LHCN-M2 (cell line): Measurements from ENCODE around the gene OSBP2. TPM values are rescaled to one million over a fixed set of nuclear protein-coding genes. Genes with fewer than 3 reads are reported as not detected.
"Not testable (repeated sequence)": the region's sequence is repeated elsewhere in the genome, so short reads cannot be mapped to it uniquely, and the experiment has no call there.

ENCODE experiments used
- DNase-seq: peaks from one replicate; pipeline ENCODE4 v3.0.0-alpha.2; 2012; ENCODE audit warnings: low read depth
- total RNA-seq: library from RNA; depleted of rRNA; stranded (reverse); fragments of >200 nt; gene quantifications from 2 replicates; pipeline ENCODE4 v1.2.3, GENCODE V29; 2014

OSBP2 gene
- total RNA-seq, 1 experiment from 2014 or later: 18.7 TPM

GRCh38 chr22:30718938-30719337 is 24.3 kb downstream of the OSBP2 start:
- no peak for DNase-seq

DNA sequence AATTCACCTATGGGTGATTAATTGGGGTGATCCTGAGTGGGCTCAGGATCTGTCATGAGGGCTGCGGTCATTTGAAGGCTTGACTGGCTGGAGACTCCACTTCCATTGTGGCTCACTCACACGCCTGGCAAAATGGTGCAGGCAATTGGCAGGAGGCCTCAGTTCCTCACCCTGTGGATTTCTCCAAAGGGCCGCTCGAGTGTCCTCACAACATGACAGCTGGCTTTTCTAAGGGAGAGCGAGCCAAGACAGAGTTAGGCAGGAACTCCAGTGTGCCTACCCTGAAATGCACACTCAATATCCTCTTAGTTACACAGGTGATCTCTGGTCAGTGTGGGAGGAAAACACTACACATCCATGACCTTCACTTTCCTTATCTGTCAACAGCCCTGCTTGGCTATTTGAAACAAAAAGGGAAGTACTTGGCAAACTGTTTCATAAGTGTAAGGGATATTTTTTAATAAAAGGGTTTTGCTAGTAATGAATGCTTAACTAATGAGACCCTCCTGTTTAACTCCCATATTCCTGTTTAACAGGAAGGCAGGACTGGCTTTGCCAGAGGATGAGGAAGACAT is 25.7 kb downstream of the OSBP2 start:
- DNase-seq: no peak

DNA sequence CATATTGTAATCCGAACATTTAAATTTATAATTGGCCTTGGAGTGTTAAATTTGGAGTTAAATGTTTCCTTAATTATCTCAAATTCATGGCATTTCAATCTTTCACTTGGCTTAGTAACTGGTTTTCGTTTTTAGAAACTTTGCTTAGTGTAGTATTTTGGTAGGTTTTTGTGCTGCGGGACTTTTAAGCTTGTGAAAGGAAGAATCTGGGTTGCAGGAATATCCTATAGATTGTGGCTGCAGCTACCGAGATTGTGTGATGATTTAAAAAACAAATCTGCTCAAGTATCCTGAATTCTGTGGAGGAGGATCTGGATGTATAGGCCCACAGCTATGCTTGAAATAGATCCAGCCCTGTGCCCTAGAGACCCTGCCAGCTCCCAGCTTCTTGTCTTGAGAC is 27.1 kb downstream of the OSBP2 start:
- no peak for DNase-seq

GRCh38 chr22:30728826-30729225 is 34.2 kb downstream of the OSBP2 start:
- DNase-seq: no peak

DNA sequence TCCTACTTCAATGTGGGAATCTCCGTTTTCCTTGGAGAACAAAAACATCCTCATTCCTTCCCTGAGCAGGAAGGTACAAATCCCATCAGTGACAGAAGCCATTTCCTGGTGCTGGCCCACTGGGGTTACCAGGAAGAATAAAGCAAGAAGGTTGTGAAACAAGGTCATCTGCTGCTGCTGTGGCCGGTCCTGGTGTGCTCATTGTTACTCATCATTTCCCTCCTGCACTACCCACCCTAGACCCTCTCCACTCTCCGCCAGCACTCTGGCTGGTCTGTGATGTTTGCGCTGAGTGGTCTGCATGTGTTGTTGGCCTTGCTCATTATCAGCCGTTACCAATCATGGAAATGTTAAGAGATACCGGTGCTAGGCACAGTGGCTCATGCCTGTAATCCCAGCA is 37.0 kb downstream of the OSBP2 start:
- no peak for DNase-seq

- DNase-seq: no peak
These were observed 37.8 kb downstream of the OSBP2 start for GRCh38 chr22:30732426-30732825.

GRCh38 chr22:30733181-30733631 is 38.5 kb downstream of the OSBP2 start:
- peak; percentile 63 for DNase-seq

- DNase-seq: not testable (repeated sequence)
These were observed 45.3 kb downstream of the OSBP2 start for GRCh38 chr22:30740007-30740406.

GRCh38 chr22:30740511-30740910 is 45.8 kb downstream of the OSBP2 start:
- not testable (repeated sequence) for DNase-seq

DNA sequence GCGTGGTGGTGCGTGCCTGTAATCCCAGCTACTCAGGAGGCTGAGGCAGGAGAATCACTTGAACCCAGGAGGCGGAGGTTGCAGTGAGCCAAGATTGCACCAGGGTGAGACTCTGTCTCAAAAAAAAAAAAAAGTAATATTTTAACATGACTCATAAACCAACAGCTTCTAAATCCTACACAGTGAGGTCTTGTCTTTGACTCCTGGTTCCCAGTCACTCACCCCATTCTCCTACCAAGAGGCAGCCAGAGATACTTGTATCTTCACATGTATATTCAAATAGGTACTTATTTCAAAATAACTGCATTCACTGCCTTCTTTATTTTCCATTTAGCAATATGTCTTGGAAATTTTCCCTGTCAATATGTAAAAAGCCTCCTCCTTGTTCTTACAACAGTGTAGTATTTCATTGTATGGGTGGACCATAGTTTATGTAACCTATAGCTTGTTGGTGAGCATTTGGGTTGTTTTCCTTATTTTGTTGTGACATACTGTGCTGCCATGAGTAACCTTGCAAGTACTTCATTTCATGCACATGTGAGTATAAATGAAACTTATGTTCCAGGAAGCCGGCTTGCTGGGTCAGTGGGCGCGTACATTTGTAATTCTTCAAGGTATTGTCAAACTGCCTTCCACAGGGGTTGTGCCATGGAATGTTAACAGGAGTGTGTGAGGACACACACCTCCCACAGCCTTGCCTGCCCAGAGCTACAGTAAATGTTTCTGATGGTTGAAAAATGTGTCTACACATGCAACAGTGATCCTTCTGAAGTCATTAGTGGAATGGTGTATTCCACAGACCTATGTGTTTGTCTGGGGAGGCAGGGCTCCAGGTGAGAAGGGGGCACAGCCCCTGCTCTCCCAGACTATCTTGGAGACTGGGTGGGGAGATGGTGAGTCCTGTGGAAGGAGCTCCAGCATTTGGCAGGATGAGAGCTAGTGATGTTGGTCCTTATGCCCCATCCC is 47.9 kb downstream of the OSBP2 start:
- peak; percentile 40 for DNase-seq

- no peak for DNase-seq
These were observed 48.8 kb downstream of the OSBP2 start for GRCh38 chr22:30743257-30744020.

DNA sequence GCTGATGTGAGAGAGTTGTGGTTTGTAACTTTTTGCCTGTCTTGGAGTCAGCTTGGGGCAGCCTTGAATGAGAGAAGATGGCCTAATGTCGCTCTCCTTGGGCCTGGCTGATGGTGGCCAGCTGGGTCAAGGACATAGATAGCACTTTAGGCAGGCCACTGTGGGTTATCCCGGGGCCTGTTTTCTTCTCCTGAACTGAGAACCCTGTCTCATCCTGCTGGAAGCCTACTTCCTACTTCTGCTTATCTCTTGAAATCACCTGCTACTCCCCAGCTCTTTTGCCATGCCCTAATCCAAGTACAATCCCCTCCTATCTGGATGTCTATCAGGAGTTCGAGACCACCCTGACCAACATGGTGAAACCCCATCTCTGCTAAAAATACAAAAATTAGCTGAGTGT is 49.5 kb downstream of the OSBP2 start:
- no peak for DNase-seq

DNA sequence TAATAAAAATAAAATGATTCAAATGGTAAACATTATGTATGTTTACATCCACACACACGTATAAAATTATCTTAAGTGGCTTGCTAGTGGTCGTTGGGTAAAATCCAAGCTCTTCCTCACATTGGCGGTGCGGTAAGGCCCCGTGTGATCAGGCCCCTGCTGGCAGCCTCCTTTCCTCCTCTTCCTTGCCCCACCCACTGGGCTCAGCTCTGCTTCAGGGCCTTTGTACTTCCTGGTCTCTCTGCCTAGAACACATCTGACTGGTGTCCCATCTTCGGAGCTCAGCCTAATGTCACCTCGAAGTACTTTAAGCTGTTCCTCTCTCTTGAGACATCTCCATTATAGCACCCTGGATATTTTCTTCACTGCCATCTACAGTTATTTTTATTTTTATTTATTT is 52.8 kb downstream of the OSBP2 start:
- no peak for DNase-seq

DNA sequence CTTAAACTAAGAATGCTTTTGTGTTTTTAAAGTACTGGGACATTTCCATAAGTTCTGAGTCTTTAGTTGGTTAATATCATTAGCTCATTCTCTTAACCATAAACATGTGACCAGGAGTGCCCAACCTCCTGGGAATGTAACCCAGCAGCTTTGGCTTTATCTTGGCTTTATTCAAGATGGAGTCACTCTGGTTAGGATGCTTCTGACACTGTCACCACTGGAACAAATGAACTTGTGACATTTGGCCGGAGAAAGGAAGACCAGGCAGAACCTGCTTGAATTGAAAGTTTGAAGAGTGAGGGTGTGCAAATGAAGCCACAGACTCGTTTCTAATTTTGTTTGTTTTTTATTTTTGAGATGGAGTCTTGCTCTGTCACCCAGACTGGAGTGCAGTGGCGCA is 54.6 kb downstream of the OSBP2 start:
- DNase-seq: no peak

GRCh38 chr22:30749849-30750248 is 55.2 kb downstream of the OSBP2 start:
- DNase-seq: no peak

DNA sequence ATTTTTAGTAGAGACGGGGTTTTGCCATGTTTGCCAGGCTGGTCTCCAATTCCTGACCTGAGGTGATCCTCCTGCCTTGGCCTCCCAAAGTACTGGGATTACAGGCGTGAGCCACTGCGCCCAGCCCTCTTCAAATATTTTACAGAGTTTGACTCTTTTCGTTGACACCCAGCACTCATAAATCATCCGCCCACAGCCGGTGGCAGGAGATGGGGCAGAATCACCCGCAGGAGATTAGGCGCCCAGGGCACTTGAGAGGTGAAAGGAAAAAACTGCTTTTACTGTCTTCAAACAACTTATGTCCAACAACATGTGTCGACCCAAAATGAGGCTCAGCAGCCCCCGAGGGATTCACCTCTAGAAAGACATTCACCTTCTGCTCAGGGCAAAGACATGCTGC is 56.9 kb downstream of the OSBP2 start:
- no peak for DNase-seq

DNA sequence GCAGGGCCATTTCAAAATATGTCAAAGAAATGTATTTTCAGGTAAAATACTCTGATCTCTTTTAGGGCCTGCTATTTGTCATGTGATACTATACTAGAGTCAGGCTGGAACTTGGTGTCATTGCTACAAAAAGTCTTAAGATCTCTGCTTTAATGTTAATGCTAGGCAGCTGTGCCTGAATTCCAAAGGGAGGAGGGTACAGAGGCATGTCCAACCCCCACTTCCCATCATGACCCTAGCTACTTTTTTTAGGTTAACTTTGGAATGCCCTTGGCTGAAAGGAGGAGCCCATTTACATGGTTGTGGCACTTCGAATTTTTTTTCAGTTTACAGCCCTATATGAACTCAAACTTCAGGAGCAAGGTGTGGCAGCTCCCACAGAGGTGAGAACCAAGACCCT is 58.1 kb downstream of the OSBP2 start:
- peak; percentile 43 for DNase-seq

GRCh38 chr22:30753701-30754100 is 59.0 kb downstream of the OSBP2 start:
- DNase-seq: no peak

DNA sequence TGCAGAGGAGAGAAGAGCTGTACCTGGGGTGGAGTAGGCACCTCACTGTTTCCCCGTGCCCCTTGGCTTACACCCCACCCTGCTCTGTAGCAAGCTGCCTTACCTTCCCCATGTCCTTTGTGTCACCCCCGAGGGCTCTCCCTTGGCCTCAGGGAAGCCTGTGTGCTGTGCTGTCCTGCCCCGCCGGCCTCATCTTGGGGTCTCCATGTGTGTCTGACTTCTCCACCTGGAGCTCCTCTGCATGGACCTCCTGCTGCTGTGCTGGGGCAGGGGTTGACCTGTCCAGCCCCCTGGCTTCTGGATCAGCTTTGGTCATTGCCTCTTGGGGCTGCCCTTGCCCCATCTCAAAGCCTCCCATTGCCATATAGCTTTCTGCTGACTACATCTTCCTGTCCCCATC is 59.8 kb downstream of the OSBP2 start:
- no peak for DNase-seq

DNA sequence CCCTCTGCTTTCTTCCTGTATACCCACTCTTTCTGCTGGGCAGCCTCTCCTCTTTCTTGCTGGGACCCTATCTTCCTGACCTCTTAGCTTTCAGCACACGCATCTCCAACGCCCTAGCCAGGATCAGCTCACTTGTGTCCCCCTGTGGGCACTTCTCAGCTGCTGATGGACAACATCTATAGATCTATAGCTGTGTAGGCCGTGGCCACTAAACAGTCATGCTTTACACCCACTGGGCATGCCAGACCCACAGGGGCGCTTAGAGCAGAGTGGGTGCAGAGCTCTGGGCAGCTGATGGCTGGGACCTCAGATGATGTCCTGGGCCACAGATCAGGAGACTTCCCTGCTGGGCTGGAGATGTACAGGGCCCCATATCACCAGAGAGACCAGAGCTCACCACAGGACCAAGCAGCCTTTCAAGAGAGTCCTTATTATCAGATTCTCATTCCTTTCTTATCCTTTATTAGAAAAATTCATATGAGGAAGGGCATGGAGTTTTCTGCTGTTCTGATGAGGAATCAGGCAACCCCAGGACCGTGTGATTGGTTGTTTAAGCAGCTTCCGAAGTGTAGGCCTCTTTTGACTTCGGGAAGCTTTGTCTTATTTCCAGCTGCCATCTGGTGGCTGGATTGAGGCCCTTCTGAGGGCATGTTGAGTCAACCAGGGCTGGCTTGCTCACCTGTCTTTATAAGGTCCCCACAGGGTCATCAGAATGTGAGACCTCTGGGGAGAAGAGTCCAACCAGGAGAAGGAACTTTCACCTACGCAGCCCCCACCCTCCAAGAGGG is 60.5 kb downstream of the OSBP2 start:
- peak; percentile 80 for DNase-seq

DNA sequence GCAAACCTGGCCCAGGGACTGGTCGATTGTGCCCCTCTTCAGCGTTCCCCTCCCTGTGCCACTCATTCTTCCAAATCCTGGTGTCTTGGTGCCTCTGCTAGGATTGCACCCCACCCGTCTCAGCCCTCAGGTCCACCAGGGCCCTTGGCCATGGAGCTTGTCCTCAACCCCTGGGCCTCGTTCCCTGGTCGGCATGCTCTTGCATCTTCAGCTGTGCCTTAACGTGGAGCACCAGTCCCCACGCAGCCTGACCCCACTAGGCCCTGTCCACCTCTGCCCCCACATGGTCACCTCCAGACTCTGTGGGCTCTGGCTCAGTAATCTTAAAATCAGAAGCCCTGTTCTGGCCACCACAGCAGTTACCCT is 61.1 kb downstream of the OSBP2 start:
- DNase-seq: no peak
